Measurements from ENCODE around the gene THEM4. TPM values are rescaled to one million over a fixed set of nuclear protein-coding genes. Genes with fewer than 3 reads are reported as not detected.

The THEM4 gene
- total and polyA plus RNA-seq, 7 donors: 10.1 to 20.4 (median 13.8) TPM

DNA sequence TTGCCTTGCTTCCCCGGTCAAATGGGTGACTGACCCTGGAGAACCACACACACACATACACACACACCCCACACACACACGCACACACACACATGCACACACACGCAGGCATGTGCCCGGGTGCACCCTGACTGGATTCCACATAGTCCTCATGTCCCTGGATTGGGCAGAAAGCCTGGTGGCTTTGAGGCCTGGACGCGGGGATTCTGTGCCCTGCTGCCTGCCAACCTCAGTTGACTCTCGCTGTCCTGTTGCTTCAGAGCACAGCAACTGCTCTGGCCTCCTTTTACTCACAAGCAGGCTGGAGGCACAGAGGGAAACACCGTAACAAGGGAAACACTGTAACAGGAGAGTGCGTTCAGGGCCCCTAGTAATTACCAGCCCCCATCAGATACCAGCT is 84.1 kb downstream of the THEM4 start:
- peak; percentile 48 to 74 for DNase-seq
- intact Hi-C loops (cut with DNase I): no loop called here
- H3K27me3 ChIP-seq (ENCODE audit: insufficient read depth in 3 of 3, low read length in 2 of 3): no peaks in the 10 kb centered on the region
- H3K4me3 ChIP-seq: no peak overlapping the region
- TF ChIP-seq, protein P1, sequence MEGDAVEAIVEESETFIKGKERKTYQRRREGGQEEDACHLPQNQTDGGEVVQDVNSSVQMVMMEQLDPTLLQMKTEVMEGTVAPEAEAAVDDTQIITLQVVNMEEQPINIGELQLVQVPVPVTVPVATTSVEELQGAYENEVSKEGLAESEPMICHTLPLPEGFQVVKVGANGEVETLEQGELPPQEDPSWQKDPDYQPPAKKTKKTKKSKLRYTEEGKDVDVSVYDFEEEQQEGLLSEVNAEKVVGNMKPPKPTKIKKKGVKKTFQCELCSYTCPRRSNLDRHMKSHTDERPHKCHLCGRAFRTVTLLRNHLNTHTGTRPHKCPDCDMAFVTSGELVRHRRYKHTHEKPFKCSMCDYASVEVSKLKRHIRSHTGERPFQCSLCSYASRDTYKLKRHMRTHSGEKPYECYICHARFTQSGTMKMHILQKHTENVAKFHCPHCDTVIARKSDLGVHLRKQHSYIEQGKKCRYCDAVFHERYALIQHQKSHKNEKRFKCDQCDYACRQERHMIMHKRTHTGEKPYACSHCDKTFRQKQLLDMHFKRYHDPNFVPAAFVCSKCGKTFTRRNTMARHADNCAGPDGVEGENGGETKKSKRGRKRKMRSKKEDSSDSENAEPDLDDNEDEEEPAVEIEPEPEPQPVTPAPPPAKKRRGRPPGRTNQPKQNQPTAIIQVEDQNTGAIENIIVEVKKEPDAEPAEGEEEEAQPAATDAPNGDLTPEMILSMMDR (IDR thresholded peaks at IDR 0.05): no peak
- peaks cover 35% of the 10 kb centered on the region for H3K4me1 ChIP-seq
- 25 to 35% (median 29%) methylated on average over 9 of the region's 9 CpGs for WGBS, 3 donors
- H3K9me3 ChIP-seq: no peaks in the 10 kb centered on the region
- no peaks in the 10 kb centered on the region for H3K36me3 ChIP-seq (ENCODE audit: insufficient read depth in 1 of 2, low read depth in 1 of 2)
- peak; percentile 71 to 74 (median 72) for ATAC-seq
- H3K27ac ChIP-seq: peak overlapping the region; percentile 96

Other genes with a start within 250 kb of the THEM4 start
- not detected for gene CELF3, start 192.7 kb downstream of the THEM4 start, total RNA-seq
- gene CELF3, start 192.7 kb downstream of the THEM4 start, polyA plus RNA-seq: under 1 TPM in 1 of 3 donors, not detected in 2; 0.04 TPM
- gene RIIAD1, start 188.0 kb downstream of the THEM4 start, total RNA-seq: 1 to 10 TPM in 2 of 4 donors, not detected in 2; 3.8 to 5.2 TPM
- 1 to 10 TPM in 2 of 3 donors, under 1 TPM in 1; 0.34 to 2.6 (median 2.4) TPM for gene RIIAD1, start 188.0 kb downstream of the THEM4 start, polyA plus RNA-seq
- gene MRPL9, start 146.0 kb downstream of the THEM4 start, total RNA-seq: 10 to 100 TPM; 63.5 to 95.4 (median 71.3) TPM
- 100 to 1,000 TPM in 2 of 3 donors, 10 to 100 TPM in 1; 73.3 to 132 (median 111) TPM for gene MRPL9, start 146.0 kb downstream of the THEM4 start, polyA plus RNA-seq
- gene TDRKH, start 119.0 kb downstream of the THEM4 start, total RNA-seq: 10 to 100 TPM in 1 of 4 donors, 1 to 10 TPM in 3; 4.1 to 12.1 (median 5.8) TPM
- 1 to 10 TPM; 2.4 to 8.1 (median 3.6) TPM for gene TDRKH, start 119.0 kb downstream of the THEM4 start, polyA plus RNA-seq
- 10 to 100 TPM in 1 of 4 donors, 1 to 10 TPM in 3; 3.6 to 18.2 (median 6.9) TPM for gene LINGO4, start 104.1 kb downstream of the THEM4 start, total RNA-seq
- gene LINGO4, start 104.1 kb downstream of the THEM4 start, polyA plus RNA-seq: 1 to 10 TPM in 2 of 3 donors, under 1 TPM in 1; 0.36 to 4.6 (median 3.6) TPM
- 100 to 1,000 TPM in 1 of 4 donors, 10 to 100 TPM in 3; 35.0 to 109 (median 67.7) TPM for gene RORC, start 77.7 kb downstream of the THEM4 start, total RNA-seq
- 10 to 100 TPM in 2 of 3 donors, 1 to 10 TPM in 1; 3.5 to 89.2 (median 62.9) TPM for gene RORC, start 77.7 kb downstream of the THEM4 start, polyA plus RNA-seq
- under 1 TPM in 1 of 4 donors, not detected in 3; 0.47 TPM for gene C2CD4D, start 69.7 kb downstream of the THEM4 start, total RNA-seq
- not detected for gene C2CD4D, start 69.7 kb downstream of the THEM4 start, polyA plus RNA-seq
- gene THEM5, start 55.8 kb downstream of the THEM4 start, total RNA-seq: not detected
- gene THEM5, start 55.8 kb downstream of the THEM4 start, polyA plus RNA-seq: not detected
- 100 to 1,000 TPM in 1 of 4 donors, 10 to 100 TPM in 3; 41.8 to 150 (median 59.9) TPM for gene S100A10, start 84.3 kb upstream of the THEM4 start, total RNA-seq
- gene S100A10, start 84.3 kb upstream of the THEM4 start, polyA plus RNA-seq: 100 to 1,000 TPM in 1 of 3 donors, 10 to 100 TPM in 2; 30.5 to 414 (median 61.6) TPM
- gene S100A11, start 127.5 kb upstream of the THEM4 start, total RNA-seq: 10 to 100 TPM; 36.7 to 68.5 (median 47.1) TPM
- 100 to 1,000 TPM in 1 of 3 donors, 10 to 100 TPM in 2; 61.2 to 500 (median 96.1) TPM for gene S100A11, start 127.5 kb upstream of the THEM4 start, polyA plus RNA-seq
- gene TCHHL1, start 179.6 kb upstream of the THEM4 start, total RNA-seq: not detected
- not detected for gene TCHHL1, start 179.6 kb upstream of the THEM4 start, polyA plus RNA-seq
- under 1 TPM in 2 of 4 donors, not detected in 2; 0.04 TPM for gene TCHH, start 205.9 kb upstream of the THEM4 start, total RNA-seq
- gene TCHH, start 205.9 kb upstream of the THEM4 start, polyA plus RNA-seq: under 1 TPM in 2 of 3 donors, not detected in 1; 0.01 to 0.03 TPM
- gene RPTN, start 249.7 kb upstream of the THEM4 start, total RNA-seq: not detected
- gene RPTN, start 249.7 kb upstream of the THEM4 start, polyA plus RNA-seq: not detected